Measurements from ENCODE around the gene CHMP2A. TPM values are rescaled to one million over a fixed set of nuclear protein-coding genes. Genes with fewer than 3 reads are reported as not detected.

Gene CHMP2A
- polyA plus RNA-seq, 1 donor, result 120 TPM

GRCh38 chr19:58570770-58571574 lies 16.1 kb upstream of the CHMP2A start:
- H3K27ac ChIP-seq (ENCODE audit: low read length), result no peak overlapping the region
- no peaks in the 10 kb centered on the region for H3K27me3 ChIP-seq (ENCODE audit: control insufficient read depth, insufficient read depth, low read length)
- no CpG with 5 or more reads among the region's 25 CpGs for WGBS (ENCODE audit: insufficient coverage, low lambda C conversion rate)
- H3K36me3 ChIP-seq (ENCODE audit: control insufficient read depth, insufficient read depth, low read length), result peaks cover 43% of the 10 kb centered on the region
- H3K4me1 ChIP-seq (ENCODE audit: control insufficient read depth, insufficient read depth, low read length), result peaks cover 19% of the 10 kb centered on the region
- no peak overlapping the region for H3K4me3 ChIP-seq (ENCODE audit: low read length)
- no peaks in the 10 kb centered on the region for H3K9me3 ChIP-seq (ENCODE audit: control insufficient read depth, low read depth, low read length)
- DNase-seq, result no peak

DNA sequence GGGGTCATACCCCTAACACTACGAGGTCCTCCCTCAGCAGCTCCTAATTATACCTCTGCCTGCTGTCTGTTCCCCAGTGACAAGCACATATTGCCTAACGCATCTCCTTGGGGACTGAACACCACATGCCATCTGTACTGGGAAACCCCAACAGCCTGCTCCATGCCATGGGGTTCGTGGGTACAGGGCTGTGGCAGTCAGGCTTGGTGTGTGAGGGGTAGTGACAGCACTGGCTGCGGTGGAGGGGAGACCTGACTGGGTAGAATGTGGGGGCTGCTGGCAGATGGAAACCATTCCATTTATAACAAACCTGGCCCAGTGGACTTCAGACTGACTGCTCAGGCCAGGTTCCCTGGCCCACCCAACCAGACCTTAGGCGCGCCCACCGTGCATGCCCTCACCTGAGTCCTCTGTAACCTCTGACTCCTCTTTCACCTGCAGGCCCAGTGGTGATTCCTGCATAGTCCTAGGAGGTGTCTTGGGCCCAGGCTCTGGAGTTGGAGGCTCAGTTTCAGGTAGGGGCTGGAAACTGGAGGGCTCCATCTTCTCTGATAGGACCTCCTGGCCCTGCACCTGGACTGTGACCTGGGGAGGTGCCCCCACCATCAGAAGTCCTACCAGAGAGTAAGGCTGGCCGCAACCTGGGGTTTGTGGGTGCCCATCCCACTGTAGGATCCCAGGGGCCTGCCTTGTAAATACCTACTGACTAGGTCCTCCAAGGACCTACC lies 15.2 kb upstream of the CHMP2A start:
- H3K4me1 ChIP-seq (ENCODE audit: control insufficient read depth, insufficient read depth, low read length), result peaks cover 17% of the 10 kb centered on the region
- no peaks in the 10 kb centered on the region for H3K27me3 ChIP-seq (ENCODE audit: control insufficient read depth, insufficient read depth, low read length)
- H3K4me3 ChIP-seq (ENCODE audit: low read length), result no peak overlapping the region
- no peak overlapping the region for H3K27ac ChIP-seq (ENCODE audit: low read length)
- no peak for DNase-seq
- no peaks in the 10 kb centered on the region for H3K9me3 ChIP-seq (ENCODE audit: control insufficient read depth, low read depth, low read length)
- WGBS (ENCODE audit: insufficient coverage, low lambda C conversion rate), result no CpG with 5 or more reads among the region's 8 CpGs
- H3K36me3 ChIP-seq (ENCODE audit: control insufficient read depth, insufficient read depth, low read length), result peaks cover 43% of the 10 kb centered on the region

DNA sequence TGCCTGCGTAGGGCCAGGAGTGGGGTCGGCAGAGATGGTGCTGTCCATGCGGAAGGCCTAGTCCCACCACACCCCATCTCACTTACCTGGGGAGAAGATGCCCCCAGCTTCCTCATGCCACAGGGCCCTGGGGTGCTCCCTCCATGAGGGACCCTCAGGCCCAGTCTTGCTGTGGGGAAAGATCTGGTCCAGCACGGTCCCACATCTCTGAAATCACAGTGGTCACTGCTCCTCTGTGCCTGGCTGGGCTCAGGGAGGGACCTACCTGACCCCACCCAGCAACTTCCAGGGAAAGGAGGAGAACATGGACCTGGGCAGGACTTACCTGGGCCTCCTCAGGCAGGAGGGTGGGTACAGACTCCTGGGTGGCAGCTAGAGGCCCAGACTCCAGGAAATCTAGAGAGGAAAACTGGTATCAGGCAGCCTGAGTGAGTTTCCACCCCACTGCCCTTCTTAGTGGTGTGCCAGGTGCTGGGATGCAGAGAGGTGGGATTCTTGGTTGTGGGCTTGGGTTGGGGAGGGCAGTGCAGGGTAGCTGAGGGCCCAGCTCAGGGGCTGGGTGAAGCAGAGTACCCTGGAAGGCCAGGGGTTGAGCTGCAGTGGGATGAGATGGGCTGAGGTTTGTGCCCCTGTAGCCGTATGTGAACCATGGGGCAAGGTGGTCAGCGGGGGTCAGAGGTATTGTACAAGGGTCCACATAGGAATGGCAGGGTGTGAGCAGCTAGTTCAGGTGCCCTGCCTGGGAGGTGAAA lies 14.5 kb upstream of the CHMP2A start:
- no peak for DNase-seq
- H3K4me1 ChIP-seq (ENCODE audit: control insufficient read depth, insufficient read depth, low read length), result peaks cover 15% of the 10 kb centered on the region
- H3K4me3 ChIP-seq (ENCODE audit: low read length), result no peak overlapping the region
- no peaks in the 10 kb centered on the region for H3K27me3 ChIP-seq (ENCODE audit: control insufficient read depth, insufficient read depth, low read length)
- H3K36me3 ChIP-seq (ENCODE audit: control insufficient read depth, insufficient read depth, low read length), result peaks cover 43% of the 10 kb centered on the region
- no peak overlapping the region for H3K27ac ChIP-seq (ENCODE audit: low read length)
- H3K9me3 ChIP-seq (ENCODE audit: control insufficient read depth, low read depth, low read length), result no peaks in the 10 kb centered on the region
- no CpG with 5 or more reads among the region's 6 CpGs for WGBS (ENCODE audit: insufficient coverage, low lambda C conversion rate)

DNA sequence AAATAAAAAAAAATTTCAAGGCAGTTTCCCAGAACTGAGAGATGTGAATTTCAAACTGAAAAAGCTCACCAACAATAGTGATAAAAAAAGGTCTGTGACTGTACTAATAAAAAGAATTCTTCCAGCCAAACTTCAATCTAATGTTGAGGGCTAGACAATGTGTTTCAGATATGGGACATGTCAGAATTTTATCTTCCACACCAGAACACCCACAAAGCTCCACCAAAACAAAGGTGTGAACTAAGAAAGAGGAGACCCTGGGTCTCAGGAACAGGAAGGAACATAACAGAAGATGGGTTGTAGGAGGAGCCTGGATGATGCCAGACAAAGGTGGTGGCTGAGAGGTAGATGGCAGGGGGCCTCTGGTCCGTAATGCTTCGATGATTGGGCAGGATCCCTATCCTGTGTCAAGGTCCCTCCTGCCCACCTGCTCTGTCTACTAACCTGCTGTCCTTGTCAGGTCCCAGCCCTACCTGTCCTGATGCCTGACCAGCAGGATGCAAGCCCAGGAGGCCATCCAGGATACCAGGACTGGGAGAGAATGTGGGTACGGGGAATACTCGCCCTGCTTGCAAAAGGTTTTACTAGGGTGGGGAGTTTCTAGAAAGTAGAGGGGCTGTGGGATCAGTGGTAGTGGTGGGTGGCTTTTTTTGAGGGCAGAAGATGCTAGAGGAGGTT lies 13.7 kb upstream of the CHMP2A start:
- Histone ChIP-seq H3K9me3 (ENCODE audit: control insufficient read depth, low read depth, low read length) (no peaks in the 10 kb centered on the region), H3K36me3 (ENCODE audit: control insufficient read depth, insufficient read depth, low read length) (peaks cover 43% of the 10 kb centered on the region), H3K27ac (ENCODE audit: low read length) (no peak overlapping the region), H3K4me3 (ENCODE audit: low read length) (no peak overlapping the region), H3K4me1 (ENCODE audit: control insufficient read depth, insufficient read depth, low read length) (peaks cover 7% of the 10 kb centered on the region), H3K27me3 (ENCODE audit: control insufficient read depth, insufficient read depth, low read length) (peaks cover 4% of the 10 kb centered on the region)
- no peak for DNase-seq
- WGBS (ENCODE audit: insufficient coverage, low lambda C conversion rate), result 100% methylated on average over 1 of the region's 4 CpGs

DNA sequence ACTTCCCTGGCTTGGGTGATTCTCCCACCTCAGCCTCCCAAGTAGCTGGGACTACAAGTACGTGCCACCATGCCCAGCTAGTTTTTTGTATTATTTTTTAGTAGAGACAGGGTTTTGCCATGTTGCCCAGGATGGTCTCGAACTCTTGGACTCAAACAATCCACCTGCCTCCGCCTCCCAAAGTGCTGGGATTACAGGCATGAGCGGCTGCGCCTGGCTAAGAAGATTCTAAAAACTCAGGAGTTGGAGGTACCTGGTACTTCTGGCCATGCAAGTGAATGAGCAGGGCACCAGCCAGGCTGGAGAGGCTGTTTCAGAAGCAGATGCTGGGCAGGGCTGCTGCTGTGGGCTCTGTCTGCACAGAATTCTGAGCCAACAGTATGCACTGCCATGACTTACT lies 12.1 kb upstream of the CHMP2A start:
- DNase-seq, result no peak
- peaks cover 8% of the 10 kb centered on the region for H3K4me1 ChIP-seq (ENCODE audit: control insufficient read depth, insufficient read depth, low read length)
- H3K9me3 ChIP-seq (ENCODE audit: control insufficient read depth, low read depth, low read length), result peaks cover 2% of the 10 kb centered on the region
- H3K27me3 ChIP-seq (ENCODE audit: control insufficient read depth, insufficient read depth, low read length), result peaks cover 16% of the 10 kb centered on the region
- H3K27ac ChIP-seq (ENCODE audit: low read length), result no peak overlapping the region
- no CpG with 5 or more reads among the region's 5 CpGs for WGBS (ENCODE audit: insufficient coverage, low lambda C conversion rate)
- no peak overlapping the region for H3K4me3 ChIP-seq (ENCODE audit: low read length)
- H3K36me3 ChIP-seq (ENCODE audit: control insufficient read depth, insufficient read depth, low read length), result peaks cover 43% of the 10 kb centered on the region

DNA sequence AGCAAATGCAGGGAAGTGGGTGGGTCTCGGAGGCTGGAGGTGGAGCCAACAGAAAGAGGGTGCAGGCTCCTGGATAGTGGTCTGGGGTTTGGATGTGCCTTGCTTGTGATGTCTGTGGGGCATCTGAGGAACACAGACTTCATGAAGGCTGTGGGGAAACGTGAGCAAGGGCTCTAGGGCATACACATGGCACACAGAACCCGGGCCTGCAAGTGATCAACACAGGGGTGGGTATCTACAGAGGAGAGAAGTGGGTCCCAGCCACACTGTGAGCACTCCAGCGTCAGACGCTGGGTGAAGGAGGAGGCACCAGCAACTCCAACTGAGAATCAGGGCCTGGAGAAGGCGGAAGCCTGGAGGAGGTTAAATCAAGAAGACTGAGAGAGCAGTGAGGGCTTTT lies 8.9 kb upstream of the CHMP2A start:
- H3K9me3 ChIP-seq (ENCODE audit: control insufficient read depth, low read depth, low read length), result peaks cover 2% of the 10 kb centered on the region
- no peak for DNase-seq
- no CpG with 5 or more reads among the region's 6 CpGs for WGBS (ENCODE audit: insufficient coverage, low lambda C conversion rate)

DNA sequence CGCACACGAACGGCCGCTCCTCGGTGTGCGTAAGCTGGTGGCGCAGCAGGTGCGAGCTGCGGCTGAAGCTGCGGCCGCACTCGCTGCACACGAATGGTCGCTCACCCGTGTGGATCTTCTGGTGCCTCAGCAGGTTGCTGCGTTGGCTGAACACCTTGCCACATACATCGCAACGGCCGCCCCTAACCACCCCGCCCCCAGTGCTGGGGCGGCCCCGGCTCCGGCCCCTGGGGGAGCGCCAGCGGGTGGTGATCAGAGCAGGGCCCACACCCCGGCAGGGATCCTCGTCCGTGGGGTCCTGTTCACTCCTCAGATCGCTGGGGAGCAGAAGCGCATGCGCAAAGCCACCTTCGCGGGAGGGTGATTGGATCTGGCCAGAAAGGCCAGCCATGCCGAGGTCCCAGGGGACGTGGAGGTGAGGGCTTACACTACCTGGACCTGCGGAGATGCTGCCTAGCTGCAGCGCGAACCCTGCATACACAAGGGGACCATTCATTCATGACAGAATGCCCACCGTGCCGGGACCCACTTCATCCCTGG lies 8.2 kb upstream of the CHMP2A start:
- Histone ChIP-seq H3K27ac (ENCODE audit: low read length) (peak overlapping the region; percentile 9), H3K9me3 (ENCODE audit: control insufficient read depth, low read depth, low read length) (peaks cover 2% of the 10 kb centered on the region), H3K36me3 (ENCODE audit: control insufficient read depth, insufficient read depth, low read length) (peaks cover 12% of the 10 kb centered on the region), H3K4me1 (ENCODE audit: control insufficient read depth, insufficient read depth, low read length) (peaks cover 20% of the 10 kb centered on the region), H3K27me3 (ENCODE audit: control insufficient read depth, insufficient read depth, low read length) (peaks cover 27% of the 10 kb centered on the region), H3K4me3 (ENCODE audit: low read length) (peak overlapping the region; percentile 24)
- no CpG with 5 or more reads among the region's 40 CpGs for WGBS (ENCODE audit: insufficient coverage, low lambda C conversion rate)
- DNase-seq, result peak in 1 of 2 donors; percentile 59

More for the DNA sequence above, 8.9 kb upstream of the CHMP2A start:
- H3K27me3 ChIP-seq (ENCODE audit: control insufficient read depth, insufficient read depth, low read length), result peaks cover 27% of the 10 kb centered on the region
- H3K4me3 ChIP-seq (ENCODE audit: low read length), result no peak overlapping the region
- H3K27ac ChIP-seq (ENCODE audit: low read length), result no peak overlapping the region
- peaks cover 20% of the 10 kb centered on the region for H3K4me1 ChIP-seq (ENCODE audit: control insufficient read depth, insufficient read depth, low read length)
- H3K36me3 ChIP-seq (ENCODE audit: control insufficient read depth, insufficient read depth, low read length), result peaks cover 15% of the 10 kb centered on the region

DNA sequence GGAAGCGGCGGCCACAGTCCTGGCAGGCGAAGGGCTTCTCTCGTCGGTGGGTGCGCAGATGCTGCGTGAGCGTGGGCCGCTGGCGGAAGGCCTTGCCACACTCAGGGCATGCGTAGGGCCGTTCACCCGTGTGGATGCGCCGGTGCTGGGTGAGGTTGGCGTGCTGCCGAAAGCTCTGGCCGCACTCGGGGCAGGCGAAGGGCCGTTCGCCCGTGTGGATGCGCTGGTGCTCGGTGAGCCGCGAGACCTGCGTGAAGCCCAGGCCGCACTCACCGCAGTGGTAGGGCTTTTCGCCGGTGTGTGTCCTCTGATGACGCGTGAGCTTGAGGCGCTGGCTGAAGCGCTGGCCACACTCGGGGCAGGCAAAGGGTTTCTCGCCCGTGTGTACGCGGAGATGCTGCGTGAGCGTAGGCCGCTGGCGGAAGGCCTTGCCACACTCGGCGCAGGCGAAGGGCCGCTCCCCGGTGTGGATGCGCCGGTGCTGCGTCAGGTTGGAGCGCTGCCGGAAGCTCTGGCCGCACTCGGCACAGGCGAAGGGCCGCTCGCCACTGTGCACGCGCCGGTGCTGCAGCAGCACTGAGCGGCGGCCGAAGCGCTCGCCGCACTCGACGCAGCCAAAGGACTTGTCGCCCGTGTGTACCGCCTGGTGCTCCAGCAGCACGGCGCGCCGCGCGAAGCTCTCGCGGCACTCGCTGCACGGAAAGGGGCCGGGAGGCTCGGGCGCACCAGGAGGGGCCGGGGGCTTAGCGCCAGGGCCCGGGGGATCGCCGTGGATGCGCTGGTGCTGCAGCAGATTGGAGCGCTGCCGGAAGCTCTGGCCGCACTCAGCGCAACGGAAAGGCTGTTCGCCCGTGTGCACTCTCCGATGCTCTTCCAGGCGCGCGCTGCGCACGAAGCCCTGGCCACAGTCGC lies 7.5 kb upstream of the CHMP2A start:
- no CpG with 5 or more reads among the region's 107 CpGs for WGBS (ENCODE audit: insufficient coverage, low lambda C conversion rate)
- peaks cover 2% of the 10 kb centered on the region for H3K9me3 ChIP-seq (ENCODE audit: control insufficient read depth, low read depth, low read length)
- H3K36me3 ChIP-seq (ENCODE audit: control insufficient read depth, insufficient read depth, low read length), result peaks cover 10% of the 10 kb centered on the region
- DNase-seq, result peak in 1 of 2 donors; percentile 60
- peaks cover 20% of the 10 kb centered on the region for H3K4me1 ChIP-seq (ENCODE audit: control insufficient read depth, insufficient read depth, low read length)
- peak overlapping the region; percentile 18 for H3K27ac ChIP-seq (ENCODE audit: low read length)
- peaks cover 27% of the 10 kb centered on the region for H3K27me3 ChIP-seq (ENCODE audit: control insufficient read depth, insufficient read depth, low read length)
- peak overlapping the region; percentile 37 for H3K4me3 ChIP-seq (ENCODE audit: low read length)

GRCh38 chr19:58561373-58562121 lies 6.6 kb upstream of the CHMP2A start:
- WGBS (ENCODE audit: insufficient coverage, low lambda C conversion rate), result no CpG with 5 or more reads among the region's 16 CpGs
- Histone ChIP-seq H3K27me3 (ENCODE audit: control insufficient read depth, insufficient read depth, low read length) (peaks cover 27% of the 10 kb centered on the region), H3K4me1 (ENCODE audit: control insufficient read depth, insufficient read depth, low read length) (peaks cover 28% of the 10 kb centered on the region), H3K27ac (ENCODE audit: low read length) (no peak overlapping the region), H3K9me3 (ENCODE audit: control insufficient read depth, low read depth, low read length) (peaks cover 2% of the 10 kb centered on the region), H3K4me3 (ENCODE audit: low read length) (peak overlapping the region; percentile 37), H3K36me3 (ENCODE audit: control insufficient read depth, insufficient read depth, low read length) (peaks cover 11% of the 10 kb centered on the region)
- no peak for DNase-seq

All from large intestine (tissue), 3 donors.